Fibroblast of pulmonary artery (primary cell): ENCODE measurements around the gene ATP6V1G3.
"Not testable (repeated sequence)": the region's sequence is repeated elsewhere in the genome, so short reads cannot be mapped to it uniquely, and the experiment has no call there.

ENCODE experiments used
- DNase-seq: peaks from one replicate; pipeline ENCODE4 v3.0.0-alpha.2; 2010; ENCODE audit warnings: low read depth
- H3K4me3 ChIP-seq: replicated peaks from 2 replicates; pipeline ENCODE4 v1.5.1; 2011; ENCODE audit warnings: low read depth, mild to moderate bottlenecking, control low read depth, low read length, moderate library complexity
- CTCF ChIP-seq: IDR thresholded peaks from 2 replicates; pipeline ENCODE4 v1.5.1; 2011; ENCODE audit warnings: mild to moderate bottlenecking, control low read depth, low read length, inconsistent platforms; ENCODE audit errors: missing control alignments

ATP6V1G3 gene

GRCh38 chr1:198483006-198483405 lies 57.5 kb downstream of the ATP6V1G3 start:
- TF ChIP-seq CTCF, result no peak
- no peak for DNase-seq
- no peak overlapping the region for H3K4me3 ChIP-seq

GRCh38 chr1:198481661-198482060 lies 58.8 kb downstream of the ATP6V1G3 start:
- no peak overlapping the region for H3K4me3 ChIP-seq
- DNase-seq, result no peak
- no peak for TF ChIP-seq CTCF

GRCh38 chr1:198480876-198481275 lies 59.6 kb downstream of the ATP6V1G3 start:
- TF ChIP-seq CTCF, result no peak
- H3K4me3 ChIP-seq, result no peak overlapping the region

GRCh38 chr1:198477354-198477753 lies 63.1 kb downstream of the ATP6V1G3 start:
- DNase-seq, H3K4me3 ChIP-seq: not testable (repeated sequence)

More at GRCh38 chr1:198480876-198481275, 59.6 kb downstream of the ATP6V1G3 start:
- no peak for DNase-seq
